DMS79 treated with DMSO at 0.1 percent for 48 hours (cell line): ENCODE measurements around the gene ZNF576.
A peak's percentile ranks its signal among the peaks of the same experiment; 100 is the strongest.
"Not testable (repeated sequence)": the region's sequence is repeated elsewhere in the genome, so short reads cannot be mapped to it uniquely, and the experiment has no call there.

Experiments used
- DNase-seq: peaks from one replicate; lab custom pipeline; 2025; lab: John Stamatoyannopoulos, UW

Gene ZNF576

DNA sequence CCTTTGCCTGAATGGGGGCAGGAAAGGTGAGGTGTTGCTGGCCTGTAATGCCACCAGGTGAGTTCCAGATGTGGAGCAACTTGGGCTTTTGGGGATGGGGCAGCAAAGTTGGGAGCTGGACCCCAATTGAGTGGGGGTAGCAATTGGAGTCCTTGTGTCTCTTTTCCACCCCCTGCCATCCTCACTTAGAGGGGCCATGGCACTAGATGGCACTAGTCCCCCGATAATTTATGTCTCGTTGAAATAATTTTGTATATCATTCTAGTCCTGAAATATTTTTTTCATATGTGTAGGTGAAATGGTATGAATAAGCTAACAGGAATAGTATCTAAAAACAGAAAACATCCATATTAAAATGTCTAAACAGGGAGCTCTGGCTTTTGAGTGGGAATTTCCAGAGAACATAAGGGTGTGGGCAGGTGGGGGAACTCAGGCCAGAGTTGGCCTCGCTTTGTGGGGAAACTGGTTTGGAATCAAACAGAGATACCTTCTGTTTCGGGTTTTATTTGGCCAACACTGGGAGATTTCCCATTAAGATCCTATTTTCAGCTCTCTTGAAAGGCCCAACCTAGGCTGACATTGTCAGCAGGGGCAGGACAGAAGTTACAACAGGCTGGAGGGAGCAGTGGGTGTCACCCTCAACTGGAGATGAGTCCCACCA is 3.4 kb downstream of the ZNF576 start:
- DNase-seq: no peak

DNA sequence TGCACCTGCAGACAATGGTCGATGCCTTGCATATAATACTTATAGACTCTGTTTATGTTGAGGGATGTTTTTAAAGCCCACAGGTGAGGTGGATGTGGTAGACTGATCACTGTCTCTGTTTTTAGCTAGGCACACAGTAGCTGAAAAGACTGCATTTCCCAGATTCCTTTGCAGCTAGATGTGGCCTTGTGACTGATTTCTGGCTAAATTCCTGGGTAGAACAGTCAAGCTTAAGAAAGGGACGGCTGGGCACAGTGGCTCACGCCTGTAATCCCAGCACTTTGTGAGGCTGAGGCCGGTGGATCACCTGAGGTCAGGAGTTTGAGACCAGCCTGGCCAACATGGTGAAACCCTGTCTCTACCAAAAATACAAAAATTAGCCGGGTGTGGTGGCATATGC is 3.9 kb downstream of the ZNF576 start:
- not testable (repeated sequence) for DNase-seq

DNA sequence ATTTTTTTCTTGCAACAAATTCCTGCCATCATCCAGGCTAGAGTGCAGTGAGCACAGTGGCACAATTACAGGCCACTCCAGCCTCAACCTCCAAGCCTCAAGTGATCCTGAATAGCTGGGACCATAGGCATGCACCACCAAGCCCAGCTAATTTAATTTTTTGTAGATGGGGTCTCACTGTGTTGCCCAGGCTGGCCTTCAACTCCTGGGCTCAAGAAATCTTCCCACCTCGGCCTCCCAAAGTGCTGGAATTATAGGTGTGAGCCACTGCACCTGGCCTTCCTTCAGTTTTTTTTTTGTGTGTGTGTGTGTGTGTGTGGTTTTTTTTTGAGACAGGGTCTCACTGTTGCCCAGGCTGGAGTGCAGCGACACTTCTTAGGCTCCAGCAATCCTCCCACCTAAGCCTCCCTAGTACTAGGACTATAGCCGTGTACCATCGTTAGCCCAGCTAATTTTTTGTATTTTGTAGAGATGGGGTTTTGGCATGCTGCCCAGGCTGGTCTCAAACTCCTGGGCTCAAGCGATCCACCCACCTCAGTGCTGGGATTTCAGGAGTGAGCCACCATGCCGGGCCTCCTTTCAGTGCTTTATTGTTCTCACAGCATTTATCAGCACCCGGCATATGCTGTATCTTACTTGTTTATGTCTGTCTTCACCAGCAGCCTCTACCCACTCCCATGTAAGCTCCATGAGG is 9.6 kb downstream of the ZNF576 start:
- DNase-seq: no peak

GRCh38 chr19:43606569-43607229 is 10.3 kb downstream of the ZNF576 start:
- no peak for DNase-seq

DNA sequence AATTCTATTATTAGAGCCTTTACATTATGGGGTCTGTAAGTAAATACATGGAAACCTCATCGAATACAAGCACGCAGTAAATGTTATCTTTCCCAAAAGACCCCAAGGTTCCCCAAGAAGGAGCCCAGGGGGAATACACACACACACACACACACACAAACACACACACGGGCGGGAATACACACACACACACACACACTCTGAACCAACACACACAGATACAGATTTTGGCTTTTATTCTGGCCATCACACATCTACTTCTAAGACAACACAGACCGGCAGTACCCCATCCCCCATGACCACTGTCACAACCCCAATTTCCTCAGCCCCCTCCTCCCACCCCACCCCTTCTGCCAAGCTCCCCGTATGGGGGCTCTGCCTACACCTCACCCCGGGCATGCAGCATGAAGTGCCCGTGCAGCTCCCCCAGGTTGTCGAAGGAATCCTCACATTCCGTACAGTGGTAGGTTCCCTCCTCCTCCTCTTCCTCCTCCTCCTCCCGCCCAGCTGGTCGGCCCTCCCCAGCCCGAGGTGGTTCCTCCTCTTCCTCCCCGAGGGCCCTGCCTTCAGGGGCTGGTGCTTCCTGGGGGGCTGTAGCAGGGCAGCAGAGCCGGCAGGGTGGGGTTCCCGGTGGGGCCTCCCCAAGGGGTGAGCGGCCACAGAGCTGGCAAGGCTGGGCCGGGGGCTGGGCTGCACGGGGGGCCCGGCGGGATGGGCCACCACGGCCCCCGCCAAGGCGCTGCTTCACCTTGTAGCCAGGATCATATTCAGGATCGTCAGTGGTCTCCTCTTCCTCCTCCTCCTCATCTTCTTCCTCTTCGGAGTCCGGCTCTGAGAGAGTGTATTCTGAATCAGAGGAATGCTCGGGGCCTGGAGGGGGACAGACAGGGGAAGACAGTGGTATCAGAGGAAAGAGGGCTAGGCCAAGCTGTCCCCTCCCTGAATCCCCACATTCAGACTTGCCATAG is 11.1 kb downstream of the ZNF576 start:
- no peak for DNase-seq

GRCh38 chr19:43609872-43610271 is 13.5 kb downstream of the ZNF576 start:
- no peak for DNase-seq

- no peak for DNase-seq
Measured at GRCh38 chr19:43610493-43610892, 14.1 kb downstream of the ZNF576 start.

- DNase-seq: no peak
Measured at GRCh38 chr19:43611788-43612187, 15.4 kb downstream of the ZNF576 start, which contains the start of gene SRRM5. TSS of gene SRRM5 (plus strand) at chr19:43612088. CDS start at chr19:43612122, 34 bp downstream.

- DNase-seq: no peak
Measured at GRCh38 chr19:43612374-43612773, 16.0 kb downstream of the ZNF576 start.

- DNase-seq: no peak
Measured at GRCh38 chr19:43616306-43616705, 19.9 kb downstream of the ZNF576 start.

DNA sequence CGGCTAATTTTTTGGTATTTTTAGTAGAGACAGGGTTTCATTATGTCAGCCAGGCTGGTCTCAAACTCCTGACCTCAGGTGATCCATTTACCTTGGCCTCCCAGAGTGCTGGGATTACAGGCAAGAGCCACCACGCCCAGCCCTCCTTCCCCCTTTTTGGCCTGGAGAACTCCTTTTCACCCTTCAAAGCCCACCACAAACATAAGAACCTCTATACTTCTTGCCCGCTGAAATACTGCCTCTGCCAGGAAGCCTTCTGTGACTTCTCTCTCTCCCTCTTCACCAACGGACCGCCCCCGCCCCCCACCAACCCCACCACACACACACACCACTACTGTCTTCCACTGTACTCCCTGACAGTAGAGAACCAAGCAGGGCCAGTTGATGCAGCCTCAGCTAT is 20.6 kb downstream of the ZNF576 start:
- DNase-seq: no peak

DNA sequence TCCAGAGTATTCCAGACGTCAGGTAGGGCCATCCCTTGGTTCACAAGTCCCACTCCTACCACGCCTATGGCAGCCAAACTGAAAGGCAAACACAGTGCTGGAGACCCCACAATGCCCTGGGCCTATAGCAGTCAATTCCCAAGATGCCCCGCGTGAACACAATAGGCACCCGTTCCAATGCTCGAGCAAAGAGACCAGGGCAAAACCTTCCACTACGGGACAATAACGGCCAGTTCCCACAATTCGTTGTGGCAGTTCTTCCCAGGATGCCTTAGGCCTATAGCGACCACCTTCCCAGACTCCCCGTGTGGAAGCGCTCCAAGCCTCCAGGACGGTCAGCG is 22.5 kb downstream of the ZNF576 start:
- DNase-seq: peak; percentile 83

- DNase-seq: peak; percentile 94
Measured at GRCh38 chr19:43619262-43620060, 23.1 kb downstream of the ZNF576 start, which contains the start of gene ZNF428. TSS of gene ZNF428 (minus strand) at chr19:43619629. CDS start at chr19:43614304, 5,325 bp downstream.

- DNase-seq: no peak
Measured at GRCh38 chr19:43620061-43621001, 23.9 kb downstream of the ZNF576 start.

DNA sequence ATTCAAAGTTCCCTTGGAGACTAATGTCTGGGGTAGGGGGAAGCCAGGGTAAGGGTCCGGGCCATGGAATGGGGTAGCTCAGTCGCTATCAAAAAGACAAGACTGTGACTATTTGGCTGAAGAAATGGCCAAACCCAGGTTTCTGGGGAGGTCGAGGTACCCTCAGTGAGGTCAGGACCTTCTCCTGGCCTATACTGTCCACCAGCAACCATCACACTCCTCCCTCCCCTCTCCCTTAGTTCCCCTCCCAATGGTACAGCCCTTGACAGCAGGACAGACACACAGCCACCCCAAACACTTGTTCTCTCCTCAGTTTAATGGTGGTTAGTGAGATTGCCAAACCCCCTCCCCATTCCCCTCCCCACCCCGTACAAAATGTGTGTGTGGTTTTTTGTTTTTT is 25.7 kb downstream of the ZNF576 start:
- no peak for DNase-seq

DNA sequence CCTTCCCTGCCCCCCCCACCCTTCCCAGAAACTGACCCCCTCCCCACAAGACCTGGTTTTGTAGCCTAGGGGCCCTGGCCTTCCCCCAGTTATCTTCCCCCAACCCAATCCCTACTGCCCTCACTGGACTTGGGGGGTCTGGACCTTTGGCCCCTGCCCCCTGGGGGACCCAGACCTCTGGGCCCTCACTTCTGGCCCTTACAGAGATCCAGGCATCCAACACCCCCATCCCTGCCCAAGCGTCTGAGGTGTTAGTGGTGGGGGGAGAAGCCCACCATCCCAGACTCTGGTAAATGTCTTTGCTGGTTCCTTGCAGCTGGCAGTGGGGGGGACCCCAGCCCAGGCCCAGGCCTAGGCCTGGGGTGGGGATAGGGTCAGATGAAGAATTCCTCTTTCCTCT is 26.6 kb downstream of the ZNF576 start:
- no peak for DNase-seq

- no peak for DNase-seq
Measured at GRCh38 chr19:43623889-43624670, 27.7 kb downstream of the ZNF576 start.

GRCh38 chr19:43624933-43625332 is 28.5 kb downstream of the ZNF576 start:
- DNase-seq: no peak

DNA sequence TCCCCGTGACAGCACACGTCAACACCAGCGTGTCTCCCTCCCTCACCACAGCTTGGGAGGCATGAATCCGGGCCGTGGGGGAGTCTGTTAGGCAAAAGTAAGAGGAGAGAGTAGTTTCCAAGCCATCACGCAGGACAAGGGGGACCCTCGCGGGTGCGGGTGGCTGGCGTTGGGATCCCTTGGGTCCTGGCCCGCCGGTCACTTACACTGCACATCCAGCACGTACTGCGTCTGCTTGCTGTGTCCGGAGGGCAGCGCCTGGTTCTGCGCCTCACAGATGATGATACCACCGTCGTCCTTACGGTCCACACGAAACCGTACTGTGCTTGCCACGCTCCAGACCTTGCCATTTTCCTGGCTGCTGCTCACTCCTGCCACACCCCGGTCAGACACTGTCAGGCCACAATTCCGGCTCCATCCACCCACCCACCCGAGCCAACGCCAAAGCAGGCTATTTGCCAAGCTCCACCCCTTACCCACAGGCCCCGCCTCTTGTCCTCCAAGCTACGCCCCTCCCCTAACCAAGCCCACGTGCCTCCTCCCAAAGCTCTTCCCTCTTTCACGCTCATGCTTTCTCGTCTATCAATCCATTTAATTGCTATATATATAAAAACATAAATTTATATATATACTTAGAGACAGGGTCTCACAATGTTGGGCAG is 29.7 kb downstream of the ZNF576 start:
- DNase-seq: no peak
